Fibroblast of lung (primary cell): Measurements from ENCODE around the gene BTBD9. TPM values are rescaled to one million over a fixed set of nuclear protein-coding genes. Genes with fewer than 3 reads are reported as not detected.

Experiments used
- DNase-seq, 2 donors: peaks; one replicate each; pipeline versions ENCODE4 v3.0.0 to v3.0.0-alpha.2; 2010; ENCODE audit warnings: low read depth in 2 of 2
- H2AFZ ChIP-seq: 2 replicates; pipeline ENCODE4 v1.5.1; 2012; ENCODE audit warnings: low read length, control low read depth, inconsistent platforms
- H3K27ac ChIP-seq: 2 replicates; pipeline ENCODE4 v1.5.1; 2011; ENCODE audit warnings: low read length, control low read depth; ENCODE audit not compliant: insufficient read depth
- H3K27me3 ChIP-seq: 2 replicates; pipeline ENCODE4 v1.5.1; 2011; ENCODE audit warnings: mild to moderate bottlenecking, low read length; ENCODE audit not compliant: control insufficient read depth, insufficient read depth
- H3K36me3 ChIP-seq: 2 replicates; pipeline ENCODE4 v1.5.1; 2011; ENCODE audit warnings: low read length; ENCODE audit not compliant: control insufficient read depth, insufficient read depth
- H3K4me1 ChIP-seq: 2 replicates; pipeline ENCODE4 v1.5.1; 2011; ENCODE audit warnings: low read length; ENCODE audit not compliant: control insufficient read depth, insufficient read depth; ENCODE audit errors: extremely low read depth
- H3K4me2 ChIP-seq: 2 replicates; pipeline ENCODE4 v1.5.1; 2011; ENCODE audit warnings: low read length, control low read depth; ENCODE audit not compliant: insufficient read depth; ENCODE audit errors: extremely low read depth
- H3K4me3 ChIP-seq, 4 experiments: fragments of 200-600 bp in 1 of 4; sonication (generic) in 1 of 4; replicated peaks in 1 of 4; 2 replicates each; pipeline ENCODE4 v1.5.1; 2011 to 2016; ENCODE audit warnings: low read length in 4 of 4, low read depth in 3 of 4, mild to moderate bottlenecking in 3 of 4, control low read depth in 2 of 4, inconsistent platforms in 1 of 4, mixed read lengths in 1 of 4; ENCODE audit not compliant: insufficient read depth in 1 of 4; ENCODE audit errors: control extremely low read depth in 1 of 4
- H3K79me2 ChIP-seq: 2 replicates; pipeline ENCODE4 v1.5.1; 2012; ENCODE audit warnings: mild to moderate bottlenecking, low read length, inconsistent platforms; ENCODE audit not compliant: control insufficient read depth, insufficient read depth
- H3K9ac ChIP-seq: 2 replicates; pipeline ENCODE4 v1.5.1; 2011; ENCODE audit warnings: mild to moderate bottlenecking, low read length, control low read depth; ENCODE audit not compliant: insufficient read depth
- H3K9me3 ChIP-seq: 2 replicates; pipeline ENCODE4 v1.5.1; 2012; ENCODE audit warnings: low read depth, low read length; ENCODE audit not compliant: control insufficient read depth, insufficient read depth
- H4K20me1 ChIP-seq: 2 replicates; pipeline ENCODE4 v1.5.1; 2011; ENCODE audit warnings: low read length; ENCODE audit not compliant: control insufficient read depth, insufficient read depth; ENCODE audit errors: extremely low read depth
- CTCF ChIP-seq, 2 donors: IDR thresholded peaks in 1 of 2; conservative IDR thresholded peaks in 1 of 2; 1 replicate in 1 of 2; 2 replicates in 1 of 2; pipeline ENCODE4 v1.5.1; 2011 to 2012; ENCODE audit warnings: low read length in 2 of 2, control low read depth in 1 of 2, inconsistent platforms in 1 of 2, low read depth in 1 of 2, mild to moderate bottlenecking in 1 of 2
- EZH2 ChIP-seq: IDR thresholded peaks from 2 replicates; pipeline ENCODE4 v1.5.1; 2012; ENCODE audit warnings: low read length, control low read depth, mild to moderate bottlenecking; ENCODE audit errors: missing control alignments
- polyA plus RNA-seq, 2 donors: library from polyadenylated mRNA; depleted of rRNA in 1 of 2; stranded (reverse) in 1 of 2; unstranded in 1 of 2; fragments of >200 nt; gene quantifications; 2 replicates each; pipeline ENCODE4 v1.2.1, GENCODE V29; 2011 to 2012; ENCODE audit warnings: missing spikeins in 1 of 2
- total RNA-seq: library from RNA; depleted of rRNA; stranded (reverse); fragments of >200 nt; gene quantifications from 2 replicates; pipeline ENCODE4 v1.2.1, GENCODE V29; 2014

The BTBD9 gene
- total and polyA plus RNA-seq, 2 donors (not counting 1 experiment from before 2014, with no cell fraction given) = 7.7 to 13.4 TPM

- Histone ChIP-seq H3K4me1 (no peaks in the 10 kb centered on the region), H3K27ac (no peak overlapping the region), H3K4me3 (no peak overlapping the region), H3K79me2 (no peaks in the 10 kb centered on the region), H3K9me3 (no peaks in the 10 kb centered on the region), H4K20me1 (no peaks in the 10 kb centered on the region), H3K9ac (no peak overlapping the region), H3K27me3 (no peaks in the 10 kb centered on the region), H2AFZ (no peak overlapping the region), H3K36me3 (no peaks in the 10 kb centered on the region), H3K4me2 (no peak overlapping the region)
- no peak for TF ChIP-seq EZH2
- TF ChIP-seq CTCF (conservative IDR thresholded peaks at IDR 0.05 in 1 of 2, IDR thresholded peaks at IDR 0.05 in 1 of 2; ENCODE audit: low read depth in 1 of 2, low read length in 2 of 2) = no peak
- no peak for DNase-seq
Measured at GRCh38 chr6:38172739-38173410, 466.9 kb downstream of the BTBD9 start.

- no peak for TF ChIP-seq CTCF (conservative IDR thresholded peaks at IDR 0.05 in 1 of 2, IDR thresholded peaks at IDR 0.05 in 1 of 2; ENCODE audit: low read depth in 1 of 2, low read length in 2 of 2)
- no peak for TF ChIP-seq EZH2
- Histone ChIP-seq H3K27ac (no peak overlapping the region), H3K27me3 (no peaks in the 10 kb centered on the region), H4K20me1 (no peaks in the 10 kb centered on the region), H3K36me3 (no peaks in the 10 kb centered on the region), H3K4me3 (no peak overlapping the region), H3K9ac (no peak overlapping the region), H2AFZ (no peak overlapping the region), H3K79me2 (no peaks in the 10 kb centered on the region), H3K9me3 (no peaks in the 10 kb centered on the region), H3K4me2 (no peak overlapping the region), H3K4me1 (no peaks in the 10 kb centered on the region)
- no peak for DNase-seq
Measured at GRCh38 chr6:38171997-38172738, 467.6 kb downstream of the BTBD9 start.

GRCh38 chr6:38170666-38171355, 468.9 kb downstream of the BTBD9 start:
- no peak for DNase-seq
- Histone ChIP-seq H3K4me2 (no peak overlapping the region), H3K4me3 (no peak overlapping the region), H3K9ac (no peak overlapping the region), H4K20me1 (no peaks in the 10 kb centered on the region), H3K9me3 (no peaks in the 10 kb centered on the region), H3K79me2 (no peaks in the 10 kb centered on the region), H3K27me3 (no peaks in the 10 kb centered on the region), H3K27ac (no peak overlapping the region), H3K36me3 (no peaks in the 10 kb centered on the region), H3K4me1 (no peaks in the 10 kb centered on the region), H2AFZ (no peak overlapping the region)
- TF ChIP-seq EZH2 (no peak), CTCF (conservative IDR thresholded peaks at IDR 0.05 in 1 of 2, IDR thresholded peaks at IDR 0.05 in 1 of 2; ENCODE audit: low read depth in 1 of 2, low read length in 2 of 2) (no peak)
